HUES48 (cell line): ENCODE measurements around the gene CDH13.

Experiments used
- H3K27ac ChIP-seq: one replicate; pipeline ENCODE4 v1.7.0; 2013; ENCODE audit warnings: low read depth, low read length, inconsistent platforms
- H3K27me3 ChIP-seq: 2 replicates; pipeline ENCODE4 v1.6.1; 2013; ENCODE audit warnings: mild to moderate bottlenecking, low read length; ENCODE audit not compliant: control insufficient read depth, insufficient read depth
- H3K36me3 ChIP-seq: 2 replicates; pipeline ENCODE4 v1.6.1; 2013; ENCODE audit warnings: low read length; ENCODE audit not compliant: control insufficient read depth, insufficient read depth
- H3K4me1 ChIP-seq: 2 replicates; pipeline ENCODE4 v1.6.1; 2013; ENCODE audit warnings: mild to moderate bottlenecking, low read length; ENCODE audit not compliant: control insufficient read depth, insufficient read depth
- H3K4me3 ChIP-seq: 2 replicates; pipeline ENCODE4 v1.5.1; 2013; ENCODE audit warnings: mild to moderate bottlenecking, low read depth, low read length
- H3K9ac ChIP-seq: 2 replicates; pipeline ENCODE4 v1.6.1; 2013; ENCODE audit warnings: mild to moderate bottlenecking, low read depth, low read length, moderate library complexity
- H3K9me3 ChIP-seq: 2 replicates; pipeline ENCODE4 v1.6.1; 2013; ENCODE audit warnings: low read length; ENCODE audit not compliant: control insufficient read depth, insufficient read depth

Gene CDH13

DNA sequence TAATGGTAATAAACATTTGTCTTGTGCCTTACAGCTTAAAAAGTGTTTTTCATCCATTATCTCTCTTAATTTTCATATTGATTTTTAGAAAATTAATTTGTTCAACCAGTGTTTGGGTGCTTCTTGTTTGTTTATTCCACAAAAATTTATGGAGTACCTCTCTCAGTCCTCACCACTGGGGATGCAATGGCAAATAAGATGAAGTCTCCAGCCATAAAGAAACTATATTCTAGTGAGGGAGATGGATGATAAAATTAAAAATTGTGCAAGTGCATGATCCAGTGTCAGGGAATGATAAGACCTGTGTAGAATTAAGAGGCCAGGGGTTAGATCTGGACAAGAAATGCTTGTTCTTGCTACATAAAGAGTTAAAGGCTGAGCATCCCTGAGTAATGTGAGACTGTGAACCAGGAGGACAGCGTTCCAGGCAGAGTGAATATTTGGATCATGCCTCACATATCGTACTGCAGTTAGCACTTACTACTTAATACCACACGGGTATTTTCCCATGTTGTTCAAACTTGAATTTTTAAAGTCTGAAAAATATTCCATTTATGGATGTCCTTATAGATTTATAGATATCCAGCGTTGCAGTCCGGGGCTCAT lies 645.3 kb downstream of the CDH13 start:
- H3K36me3 ChIP-seq = no peaks in the 10 kb centered on the region
- no peak overlapping the region for H3K9ac ChIP-seq
- no peaks in the 10 kb centered on the region for H3K4me1 ChIP-seq
- no peaks in the 10 kb centered on the region for H3K9me3 ChIP-seq
- no peak overlapping the region for H3K27ac ChIP-seq
- no peaks in the 10 kb centered on the region for H3K27me3 ChIP-seq
- no peak overlapping the region for H3K4me3 ChIP-seq

DNA sequence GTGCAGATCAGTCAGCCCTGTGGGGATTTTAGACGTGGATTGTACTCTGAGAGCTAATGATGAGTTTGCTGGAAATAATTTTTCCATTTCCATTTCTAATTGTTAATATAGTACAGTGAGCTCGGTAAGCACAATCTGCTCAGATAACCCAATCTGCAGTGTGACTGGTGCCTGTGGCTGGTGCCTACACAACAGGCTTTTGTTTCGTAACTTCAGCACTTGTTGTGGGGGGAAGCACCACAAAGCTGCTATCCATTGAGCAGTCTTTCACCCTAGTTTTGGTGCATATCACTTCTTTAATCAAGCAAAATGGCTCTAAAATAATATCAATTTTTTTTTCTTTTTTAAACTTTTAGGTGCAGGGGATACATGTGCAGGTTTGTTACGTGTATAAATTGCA lies 646.1 kb downstream of the CDH13 start:
- Histone ChIP-seq H3K9me3 (no peaks in the 10 kb centered on the region), H3K4me1 (no peaks in the 10 kb centered on the region), H3K27ac (no peak overlapping the region), H3K4me3 (no peak overlapping the region), H3K9ac (no peak overlapping the region), H3K36me3 (no peaks in the 10 kb centered on the region), H3K27me3 (no peaks in the 10 kb centered on the region)

DNA sequence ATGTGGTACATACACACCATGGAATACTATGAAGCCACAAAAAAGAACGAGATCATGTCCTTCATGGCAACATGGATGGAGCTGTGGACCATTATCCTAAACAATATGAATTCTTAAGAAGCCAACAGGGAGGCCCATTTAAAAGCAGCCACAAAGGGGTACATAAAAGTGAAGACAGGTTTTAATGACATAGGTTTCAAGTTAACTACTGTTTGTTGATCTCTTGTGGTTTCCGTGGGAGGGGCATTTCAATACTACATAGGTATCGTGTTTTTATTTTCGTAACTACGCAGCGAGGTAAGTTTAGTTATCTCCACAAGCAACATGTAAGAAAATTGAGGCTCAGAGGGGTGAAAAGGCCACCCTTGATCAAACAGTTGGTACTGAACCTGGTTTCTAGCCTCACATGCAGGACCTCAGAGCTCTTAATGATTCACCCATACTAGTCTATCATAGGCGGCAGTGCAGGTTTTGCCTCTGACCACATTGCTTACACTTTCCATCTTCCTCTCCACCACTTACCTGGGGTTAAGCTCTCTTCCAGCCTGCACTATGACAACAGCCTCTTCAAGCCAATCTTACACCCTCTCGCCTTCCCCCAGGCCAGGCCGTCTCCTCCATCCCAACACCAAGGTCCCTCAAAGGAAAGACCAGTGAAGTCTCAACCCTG lies 646.9 kb downstream of the CDH13 start:
- Histone ChIP-seq H3K4me3 (no peak overlapping the region), H3K36me3 (no peaks in the 10 kb centered on the region), H3K27ac (no peak overlapping the region), H3K9ac (no peak overlapping the region), H3K27me3 (no peaks in the 10 kb centered on the region), H3K4me1 (peaks cover 4% of the 10 kb centered on the region), H3K9me3 (no peaks in the 10 kb centered on the region)

DNA sequence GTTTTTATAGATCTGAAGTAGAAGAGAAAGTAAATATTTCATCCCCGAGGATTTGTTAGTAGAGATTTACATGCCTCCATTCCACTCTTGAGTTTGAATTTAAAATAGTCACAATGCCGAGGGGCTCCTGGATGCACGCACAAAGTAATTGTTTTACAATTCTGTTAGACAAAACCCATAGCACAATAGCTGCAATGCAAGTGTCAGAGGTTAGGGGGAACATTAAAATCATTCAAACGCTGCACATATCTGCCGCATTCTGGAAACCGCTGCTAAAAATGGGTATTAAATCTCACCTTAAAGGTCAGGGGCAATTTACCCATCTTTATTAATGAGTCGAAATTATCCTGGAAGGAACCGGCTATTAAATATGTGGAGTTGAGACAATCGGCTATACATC lies 652.5 kb downstream of the CDH13 start:
- Histone ChIP-seq H3K27me3 (no peaks in the 10 kb centered on the region), H3K27ac (no peak overlapping the region), H3K36me3 (no peaks in the 10 kb centered on the region), H3K9ac (no peak overlapping the region), H3K4me1 (peaks cover 7% of the 10 kb centered on the region), H3K9me3 (no peaks in the 10 kb centered on the region), H3K4me3 (no peak overlapping the region)

DNA sequence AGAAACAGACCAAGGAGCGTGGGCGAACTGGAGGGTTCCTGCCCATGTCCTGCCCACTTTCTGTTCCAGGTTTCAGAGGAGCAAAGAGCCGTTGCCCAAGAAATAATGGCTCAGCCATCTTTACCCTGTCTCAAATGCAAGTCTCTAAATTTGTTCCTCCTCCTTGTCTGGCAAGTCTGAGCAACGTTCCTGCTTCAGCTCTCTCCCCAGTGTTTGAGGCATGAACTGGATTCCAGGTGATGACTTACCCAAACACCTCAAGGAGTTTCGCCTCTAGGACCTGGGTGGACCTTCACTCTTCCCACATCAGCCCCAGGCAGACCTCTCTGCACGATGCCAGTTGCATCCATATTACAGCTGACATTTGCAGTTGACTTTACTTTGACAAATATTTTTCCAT lies 659.2 kb downstream of the CDH13 start:
- Histone ChIP-seq H3K4me1 (no peaks in the 10 kb centered on the region), H3K9ac (no peak overlapping the region), H3K27me3 (no peaks in the 10 kb centered on the region), H3K4me3 (no peak overlapping the region), H3K9me3 (no peaks in the 10 kb centered on the region), H3K36me3 (no peaks in the 10 kb centered on the region), H3K27ac (no peak overlapping the region)

DNA sequence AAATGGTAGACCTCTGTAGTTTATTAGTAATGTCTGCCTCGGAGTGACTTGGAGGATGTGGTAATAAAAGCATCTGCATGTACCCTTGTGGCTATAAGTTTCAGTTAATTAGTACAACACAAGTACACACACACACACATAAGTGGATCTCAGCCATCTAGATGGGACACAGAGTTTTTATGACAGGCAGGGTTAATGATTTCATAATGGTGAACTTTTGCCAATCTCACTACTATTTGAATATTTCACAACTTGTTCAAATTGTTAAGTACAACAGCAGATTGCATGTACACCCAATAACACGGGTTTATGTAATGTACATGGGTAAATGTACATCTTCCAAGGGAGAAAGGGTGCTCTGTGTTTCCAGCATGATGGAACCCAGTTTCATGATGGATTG lies 669.7 kb downstream of the CDH13 start:
- no peaks in the 10 kb centered on the region for H3K36me3 ChIP-seq
- no peak overlapping the region for H3K4me3 ChIP-seq
- H3K27ac ChIP-seq = no peak overlapping the region
- no peaks in the 10 kb centered on the region for H3K27me3 ChIP-seq
- H3K9ac ChIP-seq = no peak overlapping the region
- H3K9me3 ChIP-seq = no peaks in the 10 kb centered on the region
- H3K4me1 ChIP-seq = no peaks in the 10 kb centered on the region

DNA sequence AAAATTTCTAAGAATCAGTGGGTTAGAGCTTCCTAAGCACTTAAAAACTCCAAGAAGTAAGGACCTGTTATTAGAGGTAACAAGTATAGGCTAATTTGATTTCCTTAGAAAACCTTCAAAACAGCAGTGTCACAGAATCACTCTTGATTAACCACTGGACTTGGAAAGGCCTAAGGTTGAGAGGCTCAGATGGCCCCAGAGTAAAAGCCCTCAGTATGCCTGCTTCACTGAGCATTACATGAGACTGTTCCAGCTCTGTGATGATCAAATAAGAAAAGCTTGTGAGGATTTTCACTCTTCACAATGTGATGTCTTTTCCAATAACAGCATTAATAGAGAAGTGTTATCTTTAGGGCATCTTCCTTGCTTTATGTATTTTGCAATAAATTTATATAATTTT lies 671.8 kb downstream of the CDH13 start:
- Histone ChIP-seq H3K36me3 (no peaks in the 10 kb centered on the region), H3K4me1 (no peaks in the 10 kb centered on the region), H3K27me3 (no peaks in the 10 kb centered on the region), H3K4me3 (no peak overlapping the region), H3K27ac (no peak overlapping the region), H3K9me3 (no peaks in the 10 kb centered on the region), H3K9ac (no peak overlapping the region)

DNA sequence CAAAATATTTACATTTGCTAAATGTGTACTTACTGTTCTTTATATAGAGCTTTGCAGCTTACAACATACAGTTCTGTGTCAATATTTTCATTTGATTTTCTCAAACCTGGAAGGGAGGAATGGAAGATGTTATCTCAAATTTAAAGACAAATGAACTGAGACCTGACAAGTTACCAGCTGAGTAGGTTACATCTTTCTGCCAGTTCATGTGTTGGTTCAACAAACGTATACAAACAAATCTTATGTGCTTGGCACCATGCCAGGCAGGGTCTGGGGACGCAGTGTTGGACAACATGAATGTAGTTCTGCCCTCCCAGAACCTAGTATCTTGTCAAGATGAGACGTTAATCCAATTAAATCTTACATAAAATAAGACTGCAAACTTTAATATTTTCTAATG lies 673.6 kb downstream of the CDH13 start:
- H3K4me1 ChIP-seq = no peaks in the 10 kb centered on the region
- H3K36me3 ChIP-seq = no peaks in the 10 kb centered on the region
- no peaks in the 10 kb centered on the region for H3K9me3 ChIP-seq
- H3K4me3 ChIP-seq = no peak overlapping the region
- H3K9ac ChIP-seq = no peak overlapping the region
- no peaks in the 10 kb centered on the region for H3K27me3 ChIP-seq
- H3K27ac ChIP-seq = no peak overlapping the region

DNA sequence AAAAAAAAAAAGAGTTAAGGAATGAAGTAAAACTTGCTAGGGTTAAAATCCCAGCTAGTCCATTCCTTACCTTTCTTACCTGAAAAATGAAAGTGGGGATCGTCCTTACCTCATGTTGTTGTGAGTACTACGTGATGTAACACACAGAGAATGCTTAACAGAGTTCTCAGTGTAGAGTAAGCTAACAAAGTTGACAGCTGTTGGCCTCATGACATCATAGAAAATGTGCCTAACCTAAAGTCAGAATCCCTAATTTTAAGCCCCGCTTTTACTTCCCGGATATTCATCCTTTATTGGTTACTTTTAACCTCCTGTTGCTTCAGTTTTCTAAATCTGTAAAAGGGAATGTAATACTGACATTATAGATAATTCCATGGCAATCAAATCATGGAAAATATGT lies 675.2 kb downstream of the CDH13 start:
- Histone ChIP-seq H3K9me3 (no peaks in the 10 kb centered on the region), H3K4me1 (no peaks in the 10 kb centered on the region), H3K9ac (no peak overlapping the region), H3K27me3 (no peaks in the 10 kb centered on the region), H3K4me3 (no peak overlapping the region), H3K27ac (no peak overlapping the region), H3K36me3 (no peaks in the 10 kb centered on the region)

DNA sequence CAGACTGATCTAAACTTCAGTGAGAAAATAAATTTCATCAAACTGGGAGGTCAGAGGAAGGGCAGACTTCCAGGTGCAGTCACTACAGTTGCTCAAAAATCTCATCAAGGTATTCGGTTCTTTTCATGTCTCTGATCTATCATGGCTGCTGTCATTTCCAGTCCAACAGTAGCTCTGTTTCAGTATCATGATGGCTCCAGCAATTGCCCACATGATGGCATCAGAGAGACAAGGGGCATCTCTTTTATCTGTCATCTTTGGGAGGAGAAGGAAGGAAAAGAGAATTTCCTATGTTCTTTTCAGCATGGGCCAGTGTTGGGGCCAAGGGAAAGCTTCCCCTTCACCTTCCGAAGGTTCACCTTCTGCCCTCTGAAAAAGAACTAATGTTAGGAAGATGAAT lies 676.1 kb downstream of the CDH13 start:
- Histone ChIP-seq H3K27ac (no peak overlapping the region), H3K9ac (no peak overlapping the region), H3K36me3 (no peaks in the 10 kb centered on the region), H3K9me3 (no peaks in the 10 kb centered on the region), H3K4me3 (no peak overlapping the region), H3K27me3 (no peaks in the 10 kb centered on the region), H3K4me1 (no peaks in the 10 kb centered on the region)

DNA sequence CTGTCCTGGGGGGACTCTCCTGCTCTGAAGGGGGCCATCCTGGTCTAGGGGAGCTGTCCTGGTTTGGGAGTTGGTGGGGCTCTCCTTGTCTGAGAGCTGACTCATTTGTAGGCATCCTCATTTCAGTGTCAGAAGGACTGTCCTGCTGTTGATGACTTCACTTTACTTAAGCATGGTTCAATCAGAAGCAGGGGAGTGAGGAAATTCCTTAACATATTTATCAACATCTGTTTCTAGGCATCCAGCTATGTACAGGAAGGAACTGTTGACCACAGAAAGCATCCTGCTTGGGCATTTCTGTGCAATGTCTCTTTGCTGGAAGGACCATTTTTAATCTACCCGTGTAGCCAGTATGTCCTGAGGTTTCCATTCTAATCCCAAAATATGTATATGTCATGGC lies 678.3 kb downstream of the CDH13 start:
- Histone ChIP-seq H3K9ac (no peak overlapping the region), H3K27ac (no peak overlapping the region), H3K9me3 (no peaks in the 10 kb centered on the region), H3K36me3 (no peaks in the 10 kb centered on the region), H3K4me1 (no peaks in the 10 kb centered on the region), H3K27me3 (no peaks in the 10 kb centered on the region), H3K4me3 (no peak overlapping the region)
